Measurements from ENCODE around the gene ALKBH7. TPM values are rescaled to one million over a fixed set of nuclear protein-coding genes. Genes with fewer than 3 reads are reported as not detected.

ALKBH7 gene
- total and polyA plus RNA-seq, 10 of the 15 experiments (the other 5 are each of a cell fraction or from before 2014, with no cell fraction given): 0.31 to 82.5 (median 37.6) TPM

GRCh38 chr19:6384381-6384780 is 11.8 kb downstream of the ALKBH7 start (continued):
- TF ChIP-seq MEF2A (IDR thresholded peaks at IDR 0.05; ENCODE audit: insufficient read depth, low read depth, low read length) (no peak), NFYB (IDR thresholded peaks at IDR 0.05; ENCODE audit: insufficient read depth, low read depth, low read length) (no peak), NBN (IDR thresholded peaks at IDR 0.05) (no peak), BACH1 (IDR thresholded peaks at IDR 0.05; ENCODE audit: borderline replicate concordance) (no peak), TCF7 (IDR thresholded peaks at IDR 0.05; ENCODE audit: borderline replicate concordance) (no peak), BCL11A (IDR thresholded peaks at IDR 0.05; ENCODE audit: low read depth, low read length) (no peak), POLR2A (IDR thresholded peaks at IDR 0.05; ENCODE audit: low read depth, low read length) (no peak)

DNA sequence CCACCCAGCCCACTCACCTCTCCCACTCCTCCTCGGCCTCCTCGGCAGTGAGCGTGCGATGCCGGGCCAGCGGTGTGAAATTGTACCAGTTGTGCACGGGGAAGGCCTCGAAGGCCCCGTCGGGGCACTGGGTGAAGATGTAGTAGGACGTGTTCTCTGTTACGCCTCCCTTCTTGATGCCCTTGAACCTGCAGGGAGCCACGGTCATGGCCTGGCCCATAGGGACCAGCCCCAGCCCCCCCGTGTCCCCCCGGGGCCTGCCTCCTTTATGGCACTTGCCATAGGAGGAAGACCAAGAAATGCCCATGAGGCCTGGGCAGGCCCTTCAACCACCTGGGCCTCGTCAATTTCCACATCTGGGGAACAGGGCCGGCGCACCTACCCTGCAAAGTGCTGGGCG is 14.8 kb downstream of the ALKBH7 start:
- Histone ChIP-seq H3K27me3 (replicated peaks in 1 of 2; ENCODE audit: control insufficient read depth in 2 of 2, insufficient read depth in 2 of 2, low read length in 1 of 2) (no peaks in the 10 kb centered on the region), H3K4me2 (ENCODE audit: control insufficient read depth, insufficient read depth) (no peak overlapping the region), H3K9me3 (replicated peaks; ENCODE audit: control insufficient read depth, insufficient read depth, low read length) (no peaks in the 10 kb centered on the region), H2AFZ (ENCODE audit: control insufficient read depth, low read depth, low read length) (no peak overlapping the region), H3K79me2 (ENCODE audit: control insufficient read depth, insufficient read depth, low read length) (peaks cover 13% of the 10 kb centered on the region), H4K20me1 (ENCODE audit: control insufficient read depth, insufficient read depth) (no peaks in the 10 kb centered on the region), H3K9ac (ENCODE audit: control insufficient read depth, insufficient read depth, low read length) (no peak overlapping the region), H3K36me3 (ENCODE audit: control insufficient read depth in 2 of 2, insufficient read depth in 2 of 2, low read length in 1 of 2) (peaks cover 24 to 33% of the 10 kb centered on the region in 2 experiments; a peak in 3 of 4 replicates), H3K4me3 (no peak overlapping the region), H3K27ac (ENCODE audit: control insufficient read depth, insufficient read depth) (no peak overlapping the region), H3K4me1 (ENCODE audit: control insufficient read depth, insufficient read depth, low read length) (peaks cover 7% of the 10 kb centered on the region)
- intact Hi-C loops (cut with micrococcal nuclease; ENCODE audit: unreplicated experiment): no loop called here
- BruUV-seq (replicated peaks): no TSS peak
- no peak for ATAC-seq
- in situ Hi-C loops (cut with MboI): no loop called here
- FAIRE-seq: no peak
- ChIA-PET CTCF (no interaction called here), POLR2A (no interaction called here), SMC1A (ENCODE audit: uncharacterized antibody, unreplicated experiment) (no interaction called here), RAD21 (ENCODE audit: unreplicated experiment) (no interaction called here)
- over 99% methylated on average over 19 of the region's 19 CpGs for WGBS (ENCODE audit: insufficient coverage, insufficient replicate concordance, low lambda C conversion rate, missing lambda C conversion rate)
- DNase-seq (ENCODE audit: low read depth, low spot score): no peak
- TF ChIP-seq NFIC (IDR thresholded peaks at IDR 0.05; ENCODE audit: low read depth, low read length) (no peak), CREM (IDR thresholded peaks at IDR 0.05; ENCODE audit: low read depth) (no peak), HDGF (IDR thresholded peaks at IDR 0.05) (no peak), HCFC1 (IDR thresholded peaks at IDR 0.05; ENCODE audit: low read length) (no peak), SUPT20H (IDR thresholded peaks at IDR 0.05; ENCODE audit: borderline replicate concordance, control insufficient read depth, low read depth, low read length) (no peak), POLR2AphosphoS2 (IDR thresholded peaks at IDR 0.05; ENCODE audit: low read depth, low read length) (no peak), WRNIP1 (IDR thresholded peaks at IDR 0.05; ENCODE audit: borderline replicate concordance, low read depth, low read length) (no peak), FOS (IDR thresholded peaks at IDR 0.05; ENCODE audit: borderline replicate concordance, extremely low read depth, insufficient read length) (no peak), SMAD5 (IDR thresholded peaks at IDR 0.05; ENCODE audit: low read depth) (no peak), E4F1 (IDR thresholded peaks at IDR 0.05; ENCODE audit: borderline replicate concordance, partially characterized antibody) (no peak)
- TF ChIP-seq, protein P1, sequence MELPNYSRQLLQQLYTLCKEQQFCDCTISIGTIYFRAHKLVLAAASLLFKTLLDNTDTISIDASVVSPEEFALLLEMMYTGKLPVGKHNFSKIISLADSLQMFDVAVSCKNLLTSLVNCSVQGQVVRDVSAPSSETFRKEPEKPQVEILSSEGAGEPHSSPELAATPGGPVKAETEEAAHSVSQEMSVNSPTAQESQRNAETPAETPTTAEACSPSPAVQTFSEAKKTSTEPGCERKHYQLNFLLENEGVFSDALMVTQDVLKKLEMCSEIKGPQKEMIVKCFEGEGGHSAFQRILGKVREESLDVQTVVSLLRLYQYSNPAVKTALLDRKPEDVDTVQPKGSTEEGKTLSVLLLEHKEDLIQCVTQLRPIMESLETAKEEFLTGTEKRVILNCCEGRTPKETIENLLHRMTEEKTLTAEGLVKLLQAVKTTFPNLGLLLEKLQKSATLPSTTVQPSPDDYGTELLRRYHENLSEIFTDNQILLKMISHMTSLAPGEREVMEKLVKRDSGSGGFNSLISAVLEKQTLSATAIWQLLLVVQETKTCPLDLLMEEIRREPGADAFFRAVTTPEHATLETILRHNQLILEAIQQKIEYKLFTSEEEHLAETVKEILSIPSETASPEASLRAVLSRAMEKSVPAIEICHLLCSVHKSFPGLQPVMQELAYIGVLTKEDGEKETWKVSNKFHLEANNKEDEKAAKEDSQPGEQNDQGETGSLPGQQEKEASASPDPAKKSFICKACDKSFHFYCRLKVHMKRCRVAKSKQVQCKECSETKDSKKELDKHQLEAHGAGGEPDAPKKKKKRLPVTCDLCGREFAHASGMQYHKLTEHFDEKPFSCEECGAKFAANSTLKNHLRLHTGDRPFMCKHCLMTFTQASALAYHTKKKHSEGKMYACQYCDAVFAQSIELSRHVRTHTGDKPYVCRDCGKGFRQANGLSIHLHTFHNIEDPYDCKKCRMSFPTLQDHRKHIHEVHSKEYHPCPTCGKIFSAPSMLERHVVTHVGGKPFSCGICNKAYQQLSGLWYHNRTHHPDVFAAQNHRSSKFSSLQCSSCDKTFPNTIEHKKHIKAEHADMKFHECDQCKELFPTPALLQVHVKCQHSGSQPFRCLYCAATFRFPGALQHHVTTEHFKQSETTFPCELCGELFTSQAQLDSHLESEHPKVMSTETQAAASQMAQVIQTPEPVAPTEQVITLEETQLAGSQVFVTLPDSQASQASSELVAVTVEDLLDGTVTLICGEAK (IDR thresholded peaks at IDR 0.05; ENCODE audit: borderline replicate concordance): no peak
- TF ChIP-seq, protein P2, sequence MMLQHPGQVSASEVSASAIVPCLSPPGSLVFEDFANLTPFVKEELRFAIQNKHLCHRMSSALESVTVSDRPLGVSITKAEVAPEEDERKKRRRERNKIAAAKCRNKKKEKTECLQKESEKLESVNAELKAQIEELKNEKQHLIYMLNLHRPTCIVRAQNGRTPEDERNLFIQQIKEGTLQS (IDR thresholded peaks at IDR 0.05; ENCODE audit: borderline replicate concordance, extremely low read depth, low read depth, low read length): no peak

Measured in GM12878 (cell line).